Body of pancreas (tissue), 4 donors: ENCODE data around the gene CLDN5. TPM values are rescaled to one million over a fixed set of nuclear protein-coding genes. Genes with fewer than 3 reads are reported as not detected.

Experiments
- ATAC-seq: fragments of 150-250 bp; one replicate; pipeline ENCODE4 v1.9.1; 2016
- DNase-seq, 4 donors: peaks; one replicate each; pipeline ENCODE4 v3.0.0-alpha.2; 2019
- H3K27ac ChIP-seq, 4 donors: fragments of 200-600 bp; sonication (generic); 1 replicate in 3 of 4; 2 replicates in 1 of 4; pipeline versions ENCODE4 v1.5.1 to v1.6.1; 2016 to 2019; ENCODE audit warnings: mild to moderate bottlenecking in 1 of 4, mixed read lengths in 1 of 4, moderate library complexity in 1 of 4
- H3K27me3 ChIP-seq, 2 donors: fragments of 200-600 bp; sonication (generic); one replicate each; pipeline ENCODE4 v1.6.0; 2016; ENCODE audit warnings: mild to moderate bottlenecking in 1 of 2
- H3K36me3 ChIP-seq, 2 donors: fragments of 200-600 bp; sonication (generic); replicated peaks in 1 of 2; 2 replicates each; pipeline ENCODE4 v1.5.1; 2016; ENCODE audit warnings: low read depth in 2 of 2; ENCODE audit not compliant: insufficient read depth in 1 of 2
- H3K4me1 ChIP-seq: fragments of 200-600 bp; sonication (generic); one replicate; pipeline ENCODE4 v1.6.0; 2016
- H3K4me3 ChIP-seq, 2 donors: fragments of 200-600 bp; sonication (generic); 1 replicate in 1 of 2; 2 replicates in 1 of 2; pipeline ENCODE4 v1.5.1; 2016 to 2019
- H3K9me3 ChIP-seq, 3 donors: fragments of 200-600 bp; sonication (generic); 1 replicate in 2 of 3; 2 replicates in 1 of 3; pipeline ENCODE4 v1.5.1; 2016
- CTCF ChIP-seq, 7 experiments: fragments of 450-650 bp in 4 of 7; fragments of 200-600 bp in 3 of 7; sonication (generic) in 3 of 7; IDR thresholded peaks; one replicate each; pipeline ENCODE4 v1.5.1; 2016 to 2019; ENCODE audit warnings: antibody characterized with exemption in 7 of 7
- POLR2A ChIP-seq, 3 donors: fragments of 450-650 bp; IDR thresholded peaks; one replicate each; pipeline ENCODE4 v1.6.1; 2016; ENCODE audit warnings: antibody characterized with exemption in 3 of 3, mild to moderate bottlenecking in 2 of 3
- WGBS, 2 donors: methylation state at CpG; one replicate each; pipeline ENCODE4 v1.1.5; 2017; 5-methylcytosine and 5-hydroxymethylcytosine counted together
- intact Hi-C: fragments of 100-400 bp; cut with DNase I; formaldehyde crosslinking; loops from one replicate; pipeline ENCODE4 v1.15.1; 2023
- total RNA-seq, 2 donors: library from RNA; depleted of rRNA; stranded (reverse); fragments of >200 nt; gene quantifications; one replicate each; pipeline ENCODE4 v1.1.0, GENCODE V29; 2016

CLDN5 gene
- total RNA-seq, 2 donors from 2014 or later = 36.9 to 80.4 TPM

GRCh38 chr22:19501897-19502447 lies 22.2 kb downstream of the CLDN5 start:
- Histone ChIP-seq H3K9me3 (no peaks in the 10 kb centered on the region), H3K27ac (no peak overlapping the region), H3K4me1 (no peaks in the 10 kb centered on the region), H3K27me3 (no peaks in the 10 kb centered on the region), H3K36me3 (no peaks in the 10 kb centered on the region), H3K4me3 (no peak overlapping the region)
- intact Hi-C loops = no loop called here
- ATAC-seq (no peak), DNase-seq (no peak)
- WGBS, 2 donors = 68 to 75% methylated on average over 3 of the region's 3 CpGs
- no peak for TF ChIP-seq CTCF (IDR thresholded peaks at IDR 0.05)
- TF ChIP-seq POLR2A (IDR thresholded peaks at IDR 0.05) = no peak

- no peaks in the 10 kb centered on the region for H3K4me1 ChIP-seq
- H3K9me3 ChIP-seq = no peaks in the 10 kb centered on the region
- no peak overlapping the region for H3K27ac ChIP-seq
- no peaks in the 10 kb centered on the region for H3K36me3 ChIP-seq
- ATAC-seq = no peak
- no peak overlapping the region for H3K4me3 ChIP-seq
- TF ChIP-seq CTCF (IDR thresholded peaks at IDR 0.05) = no peak
- TF ChIP-seq POLR2A (IDR thresholded peaks at IDR 0.05) = no peak
- no peak for DNase-seq
- 89 to 98% methylated on average over 4 of the region's 4 CpGs for WGBS, 2 donors
- intact Hi-C loops = no loop called here
- H3K27me3 ChIP-seq = no peaks in the 10 kb centered on the region
Observed at GRCh38 chr22:19499880-19500242, 24.3 kb downstream of the CLDN5 start.

- no peak overlapping the region for H3K4me3 ChIP-seq
- no peaks in the 10 kb centered on the region for H3K9me3 ChIP-seq
- no peaks in the 10 kb centered on the region for H3K27me3 ChIP-seq
- no peak overlapping the region for H3K27ac ChIP-seq
- H3K36me3 ChIP-seq = no peaks in the 10 kb centered on the region
- DNase-seq (no peak), ATAC-seq (no peak)
- H3K4me1 ChIP-seq = no peaks in the 10 kb centered on the region
- intact Hi-C loops = no loop called here
- WGBS, 2 donors = 96 to 97% methylated on average over 5 to 7 of the region's 7 CpGs
- TF ChIP-seq POLR2A (IDR thresholded peaks at IDR 0.05) = no peak
- TF ChIP-seq CTCF (IDR thresholded peaks at IDR 0.05) = no peak
Observed at GRCh38 chr22:19499236-19499879, 24.9 kb downstream of the CLDN5 start.

- DNase-seq (no peak), ATAC-seq (no peak)
- 87 to 94% methylated on average over 3 of the region's 3 CpGs for WGBS, 2 donors
- intact Hi-C loops = no loop called here
- Histone ChIP-seq H3K9me3 (no peaks in the 10 kb centered on the region), H3K27me3 (no peaks in the 10 kb centered on the region), H3K4me1 (no peaks in the 10 kb centered on the region), H3K36me3 (no peaks in the 10 kb centered on the region), H3K27ac (no peak overlapping the region), H3K4me3 (no peak overlapping the region)
- TF ChIP-seq POLR2A (IDR thresholded peaks at IDR 0.05) (no peak), CTCF (IDR thresholded peaks at IDR 0.05) (no peak)
Observed at GRCh38 chr22:19498866-19499190, 25.4 kb downstream of the CLDN5 start.
